ENCODE data around the gene RDH5. TPM values are rescaled to one million over a fixed set of nuclear protein-coding genes. Genes with fewer than 3 reads are reported as not detected.

The RDH5 gene
- total RNA-seq (ENCODE audit: low replicate concordance), result 7.4 and 14.1 TPM in 2 replicates
- long read RNA-seq, partial matches to known transcripts, result 0 of 1 reads
- long read RNA-seq, other reads (novel, unspliced or antisense), result 0 of 1 reads

GRCh38 chr12:55720071-55720564 is at the start of gene RDH5:
RDH5 (plus strand) TSS chr12:55720393; CDS start chr12:55721185, 792 bp downstream.
- H3K27ac Mint-ChIP-seq, result peak within 1 kb of the TSS; percentile 55
- TF ChIP-seq CTCF (conservative IDR thresholded peaks at IDR 0.05), result no peak
- no peak for DNase-seq (ENCODE audit: extremely low spot score, unreplicated experiment)
- H3K27me3 Mint-ChIP-seq, result peaks cover 7% of the 10 kb centered on the region
- peaks cover 46% of the 10 kb centered on the region for H3K4me1 Mint-ChIP-seq (ENCODE audit: unreplicated experiment)
- H3K4me3 Mint-ChIP-seq, result peak within 1 kb of the TSS; percentile 28
- H3K36me3 Mint-ChIP-seq, result peaks cover 9% of the 10 kb centered on the region
- H3K9me3 Mint-ChIP-seq, result no peaks in the 10 kb centered on the region

- no peak overlapping the region for H3K27ac Mint-ChIP-seq
- no peaks in the 10 kb centered on the region for H3K9me3 Mint-ChIP-seq
- no peaks in the 10 kb centered on the region for H3K4me1 Mint-ChIP-seq (ENCODE audit: unreplicated experiment)
- H3K36me3 Mint-ChIP-seq, result no peaks in the 10 kb centered on the region
- TF ChIP-seq CTCF (conservative IDR thresholded peaks at IDR 0.05), result no peak
- no peak overlapping the region for H3K4me3 Mint-ChIP-seq
- peaks cover 15% of the 10 kb centered on the region for H3K27me3 Mint-ChIP-seq
- DNase-seq (ENCODE audit: extremely low spot score, unreplicated experiment), result no peak
These were observed 48.4 kb upstream of the RDH5 start for GRCh38 chr12:55671746-55672145.

GRCh38 chr12:55673638-55674037 is 46.6 kb upstream of the RDH5 start:
- Mint-ChIP-seq H3K27ac (no peak overlapping the region), H3K9me3 (no peaks in the 10 kb centered on the region), H3K36me3 (no peaks in the 10 kb centered on the region), H3K27me3 (peaks cover 15% of the 10 kb centered on the region), H3K4me1 (ENCODE audit: unreplicated experiment) (no peaks in the 10 kb centered on the region), H3K4me3 (no peak overlapping the region)
- TF ChIP-seq CTCF (conservative IDR thresholded peaks at IDR 0.05), result no peak
- DNase-seq (ENCODE audit: extremely low spot score, unreplicated experiment), result no peak

- H3K4me1 Mint-ChIP-seq (ENCODE audit: unreplicated experiment), result no peaks in the 10 kb centered on the region
- no peak for DNase-seq (ENCODE audit: extremely low spot score, unreplicated experiment)
- no peak overlapping the region for H3K27ac Mint-ChIP-seq
- no peaks in the 10 kb centered on the region for H3K36me3 Mint-ChIP-seq
- no peak for TF ChIP-seq CTCF (conservative IDR thresholded peaks at IDR 0.05)
- no peaks in the 10 kb centered on the region for H3K9me3 Mint-ChIP-seq
- H3K27me3 Mint-ChIP-seq, result peaks cover 28% of the 10 kb centered on the region
- H3K4me3 Mint-ChIP-seq, result no peak overlapping the region
These were observed 44.5 kb upstream of the RDH5 start for GRCh38 chr12:55675666-55676065.

GRCh38 chr12:55676707-55677106 is 43.5 kb upstream of the RDH5 start:
- TF ChIP-seq CTCF (conservative IDR thresholded peaks at IDR 0.05), result no peak
- Mint-ChIP-seq H3K36me3 (no peaks in the 10 kb centered on the region), H3K27me3 (peaks cover 39% of the 10 kb centered on the region), H3K4me3 (no peak overlapping the region), H3K4me1 (ENCODE audit: unreplicated experiment) (peaks cover 8% of the 10 kb centered on the region), H3K27ac (no peak overlapping the region), H3K9me3 (no peaks in the 10 kb centered on the region)
- DNase-seq (ENCODE audit: extremely low spot score, unreplicated experiment), result no peak

GRCh38 chr12:55679691-55680090 is 40.5 kb upstream of the RDH5 start:
- DNase-seq (ENCODE audit: extremely low spot score, unreplicated experiment), result no peak
- no peak overlapping the region for H3K27ac Mint-ChIP-seq
- H3K36me3 Mint-ChIP-seq, result no peaks in the 10 kb centered on the region
- peaks cover 9% of the 10 kb centered on the region for H3K4me1 Mint-ChIP-seq (ENCODE audit: unreplicated experiment)
- TF ChIP-seq CTCF (conservative IDR thresholded peaks at IDR 0.05), result no peak
- H3K9me3 Mint-ChIP-seq, result no peaks in the 10 kb centered on the region
- H3K4me3 Mint-ChIP-seq, result no peak overlapping the region
- peaks cover 45% of the 10 kb centered on the region for H3K27me3 Mint-ChIP-seq

All from type B pancreatic cell (in vitro differentiated cells).